HT-29 (cell line): ENCODE data around the gene CCR2. TPM values are rescaled to one million over a fixed set of nuclear protein-coding genes. Genes with fewer than 3 reads are reported as not detected.
A peak's percentile ranks its signal among the peaks of the same experiment; 100 is the strongest.
"Not testable (repeated sequence)": the region's sequence is repeated elsewhere in the genome, so short reads cannot be mapped to it uniquely, and the experiment has no call there.

Source experiments
- DNase-seq: peaks from one replicate; pipeline ENCODE4 v3.0.0-alpha.2; 2015; ENCODE audit warnings: low spot score
- total RNA-seq: library from RNA; depleted of rRNA; stranded (reverse); fragments of >200 nt; shearing (Covaris generic); gene quantifications from 2 replicates; pipeline ENCODE4 v1.2.3, GENCODE V29; 2014; rRNA removed

CCR2 gene
- total RNA-seq, 1 experiment from 2014 or later, result not detected

GRCh38 chr3:46402902-46403301, 49.0 kb downstream of the CCR2 start:
- DNase-seq, result not testable (repeated sequence)

GRCh38 chr3:46405301-46406019, 51.5 kb downstream of the CCR2 start:
- DNase-seq, result peak; percentile 67

GRCh38 chr3:46406443-46406787, 52.5 kb downstream of the CCR2 start:
- DNase-seq, result no peak

- peak; percentile 80 for DNase-seq
These were observed 53.1 kb downstream of the CCR2 start, which contains the start of the genes CCR5AS and CCRL2 for GRCh38 chr3:46406788-46407611. TSS of gene CCR5AS (minus strand) at chr3:46407066. TSS of gene CCRL2 (plus strand) at chr3:46407259. CDS start at chr3:46408080, 821 bp downstream.

- DNase-seq, result no peak
These were observed 54.1 kb downstream of the CCR2 start for GRCh38 chr3:46407970-46408369.

GRCh38 chr3:46408853-46409252, 54.9 kb downstream of the CCR2 start:
- DNase-seq, result no peak

GRCh38 chr3:46409739-46410489, 56.0 kb downstream of the CCR2 start:
- no peak for DNase-seq

Other genes with a start within 250 kb of the CCR2 start
- not detected in 2 replicates for gene CCR1, start 145.8 kb upstream of the CCR2 start, total RNA-seq
- gene CCR3, start 111.7 kb upstream of the CCR2 start, total RNA-seq, result not detected in 2 replicates
- not detected in 2 replicates for gene CCR5, start 16.8 kb downstream of the CCR2 start, total RNA-seq
- 7.4 and 9.7 TPM in 2 replicates for gene CCRL2, start 53.1 kb downstream of the CCR2 start, total RNA-seq
- gene LTF, start 110.8 kb downstream of the CCR2 start, total RNA-seq, result 0.03 and 1.1 TPM in 2 replicates
- gene RTP3, start 143.9 kb downstream of the CCR2 start, total RNA-seq, result not detected in 2 replicates
- 0.52 and 0.84 TPM in 2 replicates for gene LRRC2, start 212.2 kb downstream of the CCR2 start, total RNA-seq